HCT116 (cell line): ENCODE results near the gene NUDT4B.
"Not testable (repeated sequence)": the region's sequence is repeated elsewhere in the genome, so short reads cannot be mapped to it uniquely, and the experiment has no call there.

Source experiments
- ELF1 ChIP-seq: IDR thresholded peaks from 2 replicates; pipeline ENCODE4 v1.6.1; 2012; ENCODE audit warnings: low read depth, borderline replicate concordance
- EZH2 ChIP-seq: fragments of 200-600 bp; sonication (generic); IDR thresholded peaks from 2 replicates; pipeline ENCODE4 v1.6.1; 2017; ENCODE audit warnings: antibody characterized with exemption, mixed run types
- EZH2phosphoT487 ChIP-seq: fragments of 200-600 bp; IDR thresholded peaks from 2 replicates; pipeline ENCODE4 v1.6.1; 2018; ENCODE audit warnings: antibody characterized with exemption, borderline replicate concordance
- FOSL1 ChIP-seq: IDR thresholded peaks from 2 replicates; pipeline ENCODE4 v1.6.1; 2012; ENCODE audit warnings: low read depth
- MAX ChIP-seq: IDR thresholded peaks from 2 replicates; pipeline ENCODE4 v1.6.1; 2012
- POLR2A ChIP-seq: IDR thresholded peaks from 2 replicates; pipeline ENCODE4 v1.7.0; 2011; ENCODE audit warnings: borderline replicate concordance; ENCODE audit not compliant: insufficient read depth, insufficient read length; ENCODE audit errors: extremely low read depth
- POLR2AphosphoS5 ChIP-seq: IDR thresholded peaks from 2 replicates; pipeline ENCODE4 v1.6.1; 2011; ENCODE audit warnings: mild to moderate bottlenecking, low read depth, low read length, moderate library complexity
- SIN3A ChIP-seq: IDR thresholded peaks from 2 replicates; pipeline ENCODE4 v1.6.1; 2012; ENCODE audit warnings: low read depth
- SP1 ChIP-seq: IDR thresholded peaks from 2 replicates; pipeline ENCODE4 v1.6.1; 2012; ENCODE audit warnings: low read depth
- TCF7L2 ChIP-seq: IDR thresholded peaks from 2 replicates; pipeline ENCODE4 v1.7.0; 2011; ENCODE audit warnings: borderline replicate concordance, inconsistent platforms; ENCODE audit not compliant: insufficient read depth, insufficient read length; ENCODE audit errors: extremely low read depth
- YY1 ChIP-seq: IDR thresholded peaks from 2 replicates; pipeline ENCODE4 v1.6.1; 2011; ENCODE audit warnings: low read length, low read depth, moderate library complexity, mild to moderate bottlenecking; ENCODE audit not compliant: insufficient replicate concordance; ENCODE audit errors: extremely low read depth
- TF ChIP-seq, protein P1 (sequence below), 3 experiments: fragments of 200-600 bp in 1 of 3; sonication (generic) in 1 of 3; IDR thresholded peaks in 2 of 3; conservative IDR thresholded peaks in 1 of 3; 2 replicates each; pipeline ENCODE4 v1.5.1; 2012 to 2017; ENCODE audit warnings: low read depth in 2 of 3, low read length in 2 of 3, antibody characterized with exemption in 1 of 3, borderline replicate concordance in 1 of 3, control low read depth in 1 of 3, mild to moderate bottlenecking in 1 of 3, mixed read lengths in 1 of 3, mixed run types in 1 of 3, moderate library complexity in 1 of 3; ENCODE audit not compliant: insufficient read depth in 1 of 3
- TF ChIP-seq, protein P2 (sequence below): IDR thresholded peaks from 2 replicates; pipeline ENCODE4 v1.6.1; 2012; ENCODE audit warnings: low read depth

GRCh38 chr1:148735538-148735937, 13.0 kb upstream of the NUDT4B start:
- TF ChIP-seq, protein P1, sequence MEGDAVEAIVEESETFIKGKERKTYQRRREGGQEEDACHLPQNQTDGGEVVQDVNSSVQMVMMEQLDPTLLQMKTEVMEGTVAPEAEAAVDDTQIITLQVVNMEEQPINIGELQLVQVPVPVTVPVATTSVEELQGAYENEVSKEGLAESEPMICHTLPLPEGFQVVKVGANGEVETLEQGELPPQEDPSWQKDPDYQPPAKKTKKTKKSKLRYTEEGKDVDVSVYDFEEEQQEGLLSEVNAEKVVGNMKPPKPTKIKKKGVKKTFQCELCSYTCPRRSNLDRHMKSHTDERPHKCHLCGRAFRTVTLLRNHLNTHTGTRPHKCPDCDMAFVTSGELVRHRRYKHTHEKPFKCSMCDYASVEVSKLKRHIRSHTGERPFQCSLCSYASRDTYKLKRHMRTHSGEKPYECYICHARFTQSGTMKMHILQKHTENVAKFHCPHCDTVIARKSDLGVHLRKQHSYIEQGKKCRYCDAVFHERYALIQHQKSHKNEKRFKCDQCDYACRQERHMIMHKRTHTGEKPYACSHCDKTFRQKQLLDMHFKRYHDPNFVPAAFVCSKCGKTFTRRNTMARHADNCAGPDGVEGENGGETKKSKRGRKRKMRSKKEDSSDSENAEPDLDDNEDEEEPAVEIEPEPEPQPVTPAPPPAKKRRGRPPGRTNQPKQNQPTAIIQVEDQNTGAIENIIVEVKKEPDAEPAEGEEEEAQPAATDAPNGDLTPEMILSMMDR (IDR thresholded peaks at IDR 0.05 in 2 of 3, conservative IDR thresholded peaks at IDR 0.05 in 1 of 3; ENCODE audit: borderline replicate concordance in 1 of 3, insufficient read depth in 1 of 3, low read depth in 2 of 3, low read length in 2 of 3): not testable (repeated sequence)
- TF ChIP-seq FOSL1, EZH2, POLR2A, YY1, MAX, POLR2AphosphoS5, EZH2phosphoT487, ELF1, SP1, TCF7L2, SIN3A: not testable (repeated sequence)
- TF ChIP-seq, protein P2, sequence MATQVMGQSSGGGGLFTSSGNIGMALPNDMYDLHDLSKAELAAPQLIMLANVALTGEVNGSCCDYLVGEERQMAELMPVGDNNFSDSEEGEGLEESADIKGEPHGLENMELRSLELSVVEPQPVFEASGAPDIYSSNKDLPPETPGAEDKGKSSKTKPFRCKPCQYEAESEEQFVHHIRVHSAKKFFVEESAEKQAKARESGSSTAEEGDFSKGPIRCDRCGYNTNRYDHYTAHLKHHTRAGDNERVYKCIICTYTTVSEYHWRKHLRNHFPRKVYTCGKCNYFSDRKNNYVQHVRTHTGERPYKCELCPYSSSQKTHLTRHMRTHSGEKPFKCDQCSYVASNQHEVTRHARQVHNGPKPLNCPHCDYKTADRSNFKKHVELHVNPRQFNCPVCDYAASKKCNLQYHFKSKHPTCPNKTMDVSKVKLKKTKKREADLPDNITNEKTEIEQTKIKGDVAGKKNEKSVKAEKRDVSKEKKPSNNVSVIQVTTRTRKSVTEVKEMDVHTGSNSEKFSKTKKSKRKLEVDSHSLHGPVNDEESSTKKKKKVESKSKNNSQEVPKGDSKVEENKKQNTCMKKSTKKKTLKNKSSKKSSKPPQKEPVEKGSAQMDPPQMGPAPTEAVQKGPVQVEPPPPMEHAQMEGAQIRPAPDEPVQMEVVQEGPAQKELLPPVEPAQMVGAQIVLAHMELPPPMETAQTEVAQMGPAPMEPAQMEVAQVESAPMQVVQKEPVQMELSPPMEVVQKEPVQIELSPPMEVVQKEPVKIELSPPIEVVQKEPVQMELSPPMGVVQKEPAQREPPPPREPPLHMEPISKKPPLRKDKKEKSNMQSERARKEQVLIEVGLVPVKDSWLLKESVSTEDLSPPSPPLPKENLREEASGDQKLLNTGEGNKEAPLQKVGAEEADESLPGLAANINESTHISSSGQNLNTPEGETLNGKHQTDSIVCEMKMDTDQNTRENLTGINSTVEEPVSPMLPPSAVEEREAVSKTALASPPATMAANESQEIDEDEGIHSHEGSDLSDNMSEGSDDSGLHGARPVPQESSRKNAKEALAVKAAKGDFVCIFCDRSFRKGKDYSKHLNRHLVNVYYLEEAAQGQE: not testable (repeated sequence)
